MCF 10A (cell line): ENCODE results near the gene TRAPPC14. TPM values are rescaled to one million over a fixed set of nuclear protein-coding genes. Genes with fewer than 3 reads are reported as not detected.

Experiments
- BruUV-seq: library from RNA; stranded (reverse); fragments of 400-500 nt; replicated peaks from 2 replicates; lab custom pipeline; 2021; lab: Mats Ljungman, UMichigan
- CTCF ChIA-PET: fragments of 300-600 bp; sonication (Branson Sonifier 250); formaldehyde crosslinking; extraction: SDS; loops from one replicate; lab custom pipeline; 2021; ENCODE audit warnings: antibody characterized with exemption, inconsistent platforms; lab: Yijun Ruan, JAX
- POLR2A ChIA-PET: fragments of 300-600, 350-650 bp; sonication (Branson Sonifier 250); formaldehyde crosslinking; extraction: SDS; loops from one replicate; lab custom pipeline; 2020; ENCODE audit warnings: antibody characterized with exemption, inconsistent platforms; lab: Yijun Ruan, JAX
- DNase-seq: peaks from one replicate; pipeline ENCODE4 v3.0.0-alpha.2; 2018; ENCODE audit not compliant: unreplicated experiment
- H3K27ac Mint-ChIP-seq: one replicate; pipeline ENCODE4 v1.8.0; 2022; ENCODE audit warnings: mild to moderate bottlenecking, low read depth, mixed read lengths; ENCODE audit not compliant: unreplicated experiment
- H3K27me3 Mint-ChIP-seq: one replicate; pipeline ENCODE4 v1.8.0; 2022; ENCODE audit warnings: mixed read lengths; ENCODE audit not compliant: insufficient read depth, unreplicated experiment
- H3K36me3 Mint-ChIP-seq: one replicate; pipeline ENCODE4 v1.8.0; 2022; ENCODE audit warnings: mild to moderate bottlenecking, moderate library complexity, mixed read lengths; ENCODE audit not compliant: insufficient read depth, unreplicated experiment
- H3K4me1 Mint-ChIP-seq: one replicate; pipeline ENCODE4 v1.8.0; 2022; ENCODE audit warnings: mixed read lengths; ENCODE audit not compliant: insufficient read depth, unreplicated experiment
- H3K4me3 Mint-ChIP-seq: one replicate; pipeline ENCODE4 v1.8.0; 2022; ENCODE audit warnings: mild to moderate bottlenecking, moderate library complexity, mixed read lengths; ENCODE audit not compliant: unreplicated experiment
- H3K9me3 Mint-ChIP-seq: one replicate; pipeline ENCODE4 v1.8.0; 2022; ENCODE audit warnings: mixed read lengths; ENCODE audit not compliant: unreplicated experiment
- intact Hi-C: fragments of 100-400 bp; cut with micrococcal nuclease; formaldehyde crosslinking; loops from 2 replicates; pipeline ENCODE4 v1.14.1; 2022
- total RNA-seq: library from RNA; stranded (reverse); gene quantifications from 2 replicates; pipeline ENCODE4 v1.2.3, GENCODE V29; 2022
- TF ChIP-seq, protein P1 (sequence below): fragments of 200-600 bp; IDR thresholded peaks from one replicate; pipeline ENCODE4 v1.8.0; 2022; ENCODE audit warnings: antibody characterized with exemption, mild to moderate bottlenecking; ENCODE audit not compliant: unreplicated experiment

Gene TRAPPC14
- total RNA-seq, 1 experiment from 2014 or later, result 21.7 TPM

DNA sequence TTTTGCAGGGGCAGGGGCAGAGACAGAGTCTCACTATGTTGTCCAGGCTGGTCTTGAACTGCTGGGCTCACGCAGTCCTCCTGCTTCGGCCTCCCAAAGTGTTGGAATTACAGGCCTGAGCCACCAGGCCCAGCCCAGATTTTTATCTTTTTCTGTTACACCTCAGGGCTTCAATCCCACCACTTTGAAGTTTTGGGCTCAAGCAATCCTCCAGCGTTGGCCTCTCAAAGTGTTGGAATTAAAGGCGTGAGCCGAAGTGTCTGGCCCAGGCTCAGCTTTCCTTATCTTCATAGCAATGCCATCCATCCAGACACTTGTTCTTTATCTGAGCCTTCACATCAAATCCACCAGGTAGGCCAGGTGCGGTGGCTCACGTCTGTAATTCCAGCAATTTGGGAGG is 43.5 kb downstream of the TRAPPC14 start:
- TF ChIP-seq, protein P1, sequence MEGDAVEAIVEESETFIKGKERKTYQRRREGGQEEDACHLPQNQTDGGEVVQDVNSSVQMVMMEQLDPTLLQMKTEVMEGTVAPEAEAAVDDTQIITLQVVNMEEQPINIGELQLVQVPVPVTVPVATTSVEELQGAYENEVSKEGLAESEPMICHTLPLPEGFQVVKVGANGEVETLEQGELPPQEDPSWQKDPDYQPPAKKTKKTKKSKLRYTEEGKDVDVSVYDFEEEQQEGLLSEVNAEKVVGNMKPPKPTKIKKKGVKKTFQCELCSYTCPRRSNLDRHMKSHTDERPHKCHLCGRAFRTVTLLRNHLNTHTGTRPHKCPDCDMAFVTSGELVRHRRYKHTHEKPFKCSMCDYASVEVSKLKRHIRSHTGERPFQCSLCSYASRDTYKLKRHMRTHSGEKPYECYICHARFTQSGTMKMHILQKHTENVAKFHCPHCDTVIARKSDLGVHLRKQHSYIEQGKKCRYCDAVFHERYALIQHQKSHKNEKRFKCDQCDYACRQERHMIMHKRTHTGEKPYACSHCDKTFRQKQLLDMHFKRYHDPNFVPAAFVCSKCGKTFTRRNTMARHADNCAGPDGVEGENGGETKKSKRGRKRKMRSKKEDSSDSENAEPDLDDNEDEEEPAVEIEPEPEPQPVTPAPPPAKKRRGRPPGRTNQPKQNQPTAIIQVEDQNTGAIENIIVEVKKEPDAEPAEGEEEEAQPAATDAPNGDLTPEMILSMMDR, result no peak
- no peak overlapping the region for H3K27ac Mint-ChIP-seq
- H3K4me3 Mint-ChIP-seq, result no peak overlapping the region
- no TSS peak for BruUV-seq
- no peaks in the 10 kb centered on the region for H3K9me3 Mint-ChIP-seq
- DNase-seq, result no peak
- intact Hi-C loops, result no loop called here
- no peaks in the 10 kb centered on the region for H3K27me3 Mint-ChIP-seq
- H3K36me3 Mint-ChIP-seq, result peaks cover 51% of the 10 kb centered on the region
- H3K4me1 Mint-ChIP-seq, result no peaks in the 10 kb centered on the region
- CTCF ChIA-PET, result interaction anchor here (0.7 to 1.2 kb wide), 2 partner anchors 13 to 33 kb away, joined by 3 to 5 read pairs; no protein-coding TSS in a partner anchor
- POLR2A ChIA-PET, result interaction anchor here (0.6 to 8.0 kb wide), 3 partner anchors 12 to 13 kb away, joined by 3 to 45 read pairs (median 6); partner anchors contain the start of genes AP4M1, MBLAC1 and MCM7

DNA sequence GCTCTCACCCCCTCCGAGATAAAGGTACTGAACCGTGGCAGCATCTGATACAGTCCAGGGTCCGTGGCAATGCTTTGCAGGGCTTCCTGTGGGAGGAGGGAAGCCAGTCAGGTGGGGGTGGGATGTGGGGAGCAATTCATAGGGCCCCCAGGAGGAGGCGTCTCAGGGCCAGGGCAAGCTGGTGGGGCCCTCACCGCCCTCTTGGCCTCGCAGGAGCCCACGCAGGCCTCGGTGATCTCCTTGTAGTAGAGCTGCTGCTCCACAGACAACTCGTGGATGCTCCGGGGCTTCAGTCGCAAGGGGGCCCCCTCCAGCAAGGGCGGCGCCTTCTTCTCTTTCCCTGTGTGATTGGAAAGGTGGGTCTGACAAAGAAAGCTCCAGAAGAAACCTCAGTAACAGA is 46.6 kb downstream of the TRAPPC14 start:
- DNase-seq, result no peak
- Mint-ChIP-seq H3K4me1 (no peaks in the 10 kb centered on the region), H3K27me3 (no peaks in the 10 kb centered on the region), H3K9me3 (no peaks in the 10 kb centered on the region), H3K4me3 (no peak overlapping the region), H3K27ac (no peak overlapping the region), H3K36me3 (peaks cover 58% of the 10 kb centered on the region)
- intact Hi-C loops, result no loop called here
- TF ChIP-seq, protein P1, result no peak
- CTCF ChIA-PET, result no interaction called here
- POLR2A ChIA-PET, result interaction anchor here (8.0 kb wide), 1 partner anchor 9 kb away, joined by 45 read pairs; the partner anchor contains the start of genes AP4M1 and MCM7
- BruUV-seq, result no TSS peak

DNA sequence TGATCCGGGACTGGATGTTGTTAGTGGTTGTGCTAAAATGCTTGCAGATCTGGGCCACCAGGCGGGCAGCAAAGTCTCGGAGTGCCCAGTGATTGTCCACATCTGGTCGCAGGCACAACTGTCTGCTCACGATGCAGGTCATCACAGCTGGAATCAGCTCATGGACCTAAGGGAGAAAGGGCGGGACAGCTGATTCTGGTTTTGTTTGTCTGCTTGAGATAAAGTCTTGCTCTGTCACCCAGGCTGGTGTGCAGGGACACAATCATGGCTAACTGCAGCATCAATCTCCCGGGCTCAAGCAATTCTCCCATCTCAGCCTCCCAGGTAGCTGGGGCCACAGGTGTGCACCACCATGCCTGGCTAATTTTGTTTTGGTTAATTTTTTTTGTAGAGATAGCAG is 47.4 kb downstream of the TRAPPC14 start:
- H3K9me3 Mint-ChIP-seq, result no peaks in the 10 kb centered on the region
- TF ChIP-seq, protein P1, result no peak
- DNase-seq, result no peak
- no TSS peak for BruUV-seq
- no peak overlapping the region for H3K4me3 Mint-ChIP-seq
- no peaks in the 10 kb centered on the region for H3K4me1 Mint-ChIP-seq
- ChIA-PET POLR2A (interaction anchor here (8.0 kb wide), 1 partner anchor 8 kb away, joined by 45 read pairs; the partner anchor contains the start of genes AP4M1 and MCM7), CTCF (interaction anchor here (0.7 kb wide), 1 partner anchor 191 kb away, joined by 4 read pairs; no protein-coding TSS in a partner anchor)
- intact Hi-C loops, result no loop called here
- H3K36me3 Mint-ChIP-seq, result peaks cover 61% of the 10 kb centered on the region
- no peak overlapping the region for H3K27ac Mint-ChIP-seq
- no peaks in the 10 kb centered on the region for H3K27me3 Mint-ChIP-seq

DNA sequence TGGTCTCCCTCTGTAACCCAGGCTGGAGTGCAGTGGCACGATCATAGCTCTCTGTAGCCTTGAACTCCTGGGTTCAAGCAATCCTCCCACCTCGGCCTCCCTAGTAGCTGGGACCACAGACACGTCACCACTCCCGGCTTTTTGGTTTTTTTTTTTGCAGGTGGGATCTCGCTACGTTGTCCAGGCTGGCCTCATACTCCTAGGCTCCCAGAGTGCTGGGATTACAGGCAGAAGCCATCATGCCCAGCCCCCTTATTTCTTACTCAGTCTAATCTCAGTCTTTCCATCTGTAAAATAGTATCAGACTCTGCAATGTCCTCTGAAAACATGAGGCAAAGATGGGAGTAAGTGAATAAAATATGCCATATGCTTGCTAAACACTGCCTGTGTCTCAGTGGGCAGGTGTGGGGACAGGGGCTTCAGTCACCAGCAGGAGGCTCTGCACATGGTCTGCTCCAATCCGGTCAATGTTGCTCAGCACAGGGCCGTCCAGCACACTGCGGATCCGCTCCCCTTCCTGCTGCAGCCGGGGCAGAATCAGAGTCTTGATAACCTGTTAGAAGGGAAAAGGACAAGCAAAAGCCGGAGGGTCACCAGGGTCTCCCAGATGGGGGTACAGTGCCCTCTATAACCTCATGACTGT is 48.9 kb downstream of the TRAPPC14 start:
- CTCF ChIA-PET, result interaction anchor here (0.6 kb wide), 1 partner anchor 107 kb away, joined by 3 read pairs; no protein-coding TSS in a partner anchor
- Mint-ChIP-seq H3K36me3 (peaks cover 55% of the 10 kb centered on the region), H3K27me3 (no peaks in the 10 kb centered on the region), H3K27ac (no peak overlapping the region), H3K4me3 (no peak overlapping the region), H3K4me1 (no peaks in the 10 kb centered on the region), H3K9me3 (no peaks in the 10 kb centered on the region)
- POLR2A ChIA-PET, result no interaction called here
- TF ChIP-seq, protein P1, result no peak
- no TSS peak for BruUV-seq
- no peak for DNase-seq
- intact Hi-C loops, result no loop called here
